ENCODE measurements around the gene ZYX. TPM values are rescaled to one million over a fixed set of nuclear protein-coding genes. Genes with fewer than 3 reads are reported as not detected.

Gene ZYX
- total RNA-seq, 1 experiment from 2014 or later, result 260 TPM

DNA sequence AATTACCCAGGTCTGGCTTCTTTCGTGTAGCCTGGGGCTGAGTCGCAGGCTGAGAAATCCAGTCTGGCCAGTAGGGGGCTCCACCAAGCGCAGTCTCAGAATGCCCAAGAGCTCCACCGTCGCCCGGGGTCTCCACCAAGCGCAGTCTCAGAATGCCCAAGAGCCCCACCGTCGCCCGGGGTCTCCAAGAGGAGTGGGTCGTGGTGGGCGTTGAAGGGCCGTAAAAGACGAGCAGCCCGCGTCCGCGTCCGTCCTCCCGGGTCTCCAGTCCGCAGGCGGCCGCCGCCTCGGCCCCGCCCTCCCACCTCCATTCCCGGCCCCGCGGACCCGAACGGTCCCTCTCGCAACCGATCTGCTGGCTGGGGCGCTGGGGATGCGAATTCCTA is 892 bp upstream of the ZYX start:
- DNase-seq (ENCODE audit: unreplicated experiment), result peak; percentile 80
- Mint-ChIP-seq H3K4me3 (ENCODE audit: unreplicated experiment) (peak overlapping the region; percentile 77), H3K9me3 (ENCODE audit: unreplicated experiment) (no peaks in the 10 kb centered on the region), H3K27ac (ENCODE audit: low read depth, unreplicated experiment) (peak overlapping the region; percentile 88), H3K36me3 (ENCODE audit: insufficient read depth, unreplicated experiment) (peaks cover 22% of the 10 kb centered on the region), H3K4me1 (ENCODE audit: insufficient read depth, unreplicated experiment) (peaks cover 32% of the 10 kb centered on the region), H3K27me3 (ENCODE audit: insufficient read depth, unreplicated experiment) (no peaks in the 10 kb centered on the region)
- BruUV-seq (replicated peaks), result no TSS peak
- ChIA-PET CTCF (interaction anchor here (0.6 to 3.5 kb wide), 27 partner anchors 9 to 1350 kb away, joined by 3 to 31 read pairs (median 5); partner anchors contain the start of genes EPHA1 and GSTK1), POLR2A (interaction anchor here (0.5 to 1.7 kb wide), 20 partner anchors 8 to 822 kb away, joined by 3 to 18 read pairs (median 4); partner anchors contain the start of genes CASP2 and GSTK1)
- TF ChIP-seq, protein P1, sequence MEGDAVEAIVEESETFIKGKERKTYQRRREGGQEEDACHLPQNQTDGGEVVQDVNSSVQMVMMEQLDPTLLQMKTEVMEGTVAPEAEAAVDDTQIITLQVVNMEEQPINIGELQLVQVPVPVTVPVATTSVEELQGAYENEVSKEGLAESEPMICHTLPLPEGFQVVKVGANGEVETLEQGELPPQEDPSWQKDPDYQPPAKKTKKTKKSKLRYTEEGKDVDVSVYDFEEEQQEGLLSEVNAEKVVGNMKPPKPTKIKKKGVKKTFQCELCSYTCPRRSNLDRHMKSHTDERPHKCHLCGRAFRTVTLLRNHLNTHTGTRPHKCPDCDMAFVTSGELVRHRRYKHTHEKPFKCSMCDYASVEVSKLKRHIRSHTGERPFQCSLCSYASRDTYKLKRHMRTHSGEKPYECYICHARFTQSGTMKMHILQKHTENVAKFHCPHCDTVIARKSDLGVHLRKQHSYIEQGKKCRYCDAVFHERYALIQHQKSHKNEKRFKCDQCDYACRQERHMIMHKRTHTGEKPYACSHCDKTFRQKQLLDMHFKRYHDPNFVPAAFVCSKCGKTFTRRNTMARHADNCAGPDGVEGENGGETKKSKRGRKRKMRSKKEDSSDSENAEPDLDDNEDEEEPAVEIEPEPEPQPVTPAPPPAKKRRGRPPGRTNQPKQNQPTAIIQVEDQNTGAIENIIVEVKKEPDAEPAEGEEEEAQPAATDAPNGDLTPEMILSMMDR (IDR thresholded peaks at IDR 0.05; ENCODE audit: unreplicated experiment), result peak; percentile 71
- intact Hi-C loops (cut with micrococcal nuclease), result loop anchor here (1.0 to 5.0 kb wide), 5 partner anchors 36 to 522 kb away; partner anchors contain the start of genes CASP2 and TCAF1

DNA sequence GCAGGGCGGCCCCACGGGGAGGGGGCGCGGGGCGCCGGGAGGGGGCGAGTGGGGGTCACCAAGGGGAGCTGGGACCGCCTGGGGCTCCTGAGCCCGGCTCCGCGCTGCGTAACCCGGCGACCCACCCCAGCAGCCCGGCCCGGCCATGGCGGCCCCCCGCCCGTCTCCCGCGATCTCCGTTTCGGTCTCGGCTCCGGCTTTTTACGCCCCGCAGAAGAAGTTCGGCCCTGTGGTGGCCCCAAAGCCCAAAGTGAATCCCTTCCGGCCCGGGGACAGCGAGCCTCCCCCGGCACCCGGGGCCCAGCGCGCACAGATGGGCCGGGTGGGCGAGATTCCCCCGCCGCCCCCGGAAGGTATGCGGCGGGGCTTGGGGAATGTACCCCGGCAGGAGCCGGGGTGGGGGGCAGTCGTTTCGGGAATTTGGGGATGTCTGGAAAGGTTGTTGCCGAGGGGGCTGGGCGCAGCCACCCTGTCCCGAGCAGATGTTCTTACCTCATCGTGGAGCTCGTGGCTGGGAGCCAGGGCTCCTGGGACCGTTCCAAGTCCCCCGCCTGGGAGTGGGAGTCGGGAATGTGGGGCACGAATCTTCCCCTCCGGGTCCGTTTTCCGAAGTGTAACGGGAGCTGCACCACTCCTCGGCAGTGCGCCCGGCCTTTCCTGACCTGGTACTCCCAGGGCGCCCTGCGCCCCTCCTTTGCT is 431 bp downstream of the ZYX start:
- ChIA-PET POLR2A (interaction anchor here (0.6 to 1.6 kb wide), 12 partner anchors 9 to 118 kb away, joined by 3 to 8 read pairs (median 4); partner anchors contain the start of gene GSTK1), CTCF (interaction anchor here (0.7 to 3.5 kb wide), 3 partner anchors 12 to 118 kb away, joined by 3 to 31 read pairs (median 14); partner anchors contain the start of gene GSTK1)
- DNase-seq (ENCODE audit: unreplicated experiment), result peak; percentile 85
- H3K4me3 Mint-ChIP-seq (ENCODE audit: unreplicated experiment), result peak overlapping the region; percentile 77
- intact Hi-C loops (cut with micrococcal nuclease), result loop anchor here (2.0 to 5.0 kb wide), 4 partner anchors 61 to 521 kb away; partner anchors contain the start of genes CASP2 and TCAF1
- H3K27me3 Mint-ChIP-seq (ENCODE audit: insufficient read depth, unreplicated experiment), result no peaks in the 10 kb centered on the region
- H3K36me3 Mint-ChIP-seq (ENCODE audit: insufficient read depth, unreplicated experiment), result peaks cover 16% of the 10 kb centered on the region
- H3K27ac Mint-ChIP-seq (ENCODE audit: low read depth, unreplicated experiment), result peak overlapping the region; percentile 88
- H3K4me1 Mint-ChIP-seq (ENCODE audit: insufficient read depth, unreplicated experiment), result peaks cover 30% of the 10 kb centered on the region
- TF ChIP-seq, protein P1 (IDR thresholded peaks at IDR 0.05; ENCODE audit: unreplicated experiment), result no peak
- H3K9me3 Mint-ChIP-seq (ENCODE audit: unreplicated experiment), result no peaks in the 10 kb centered on the region
- no TSS peak for BruUV-seq (replicated peaks)

DNA sequence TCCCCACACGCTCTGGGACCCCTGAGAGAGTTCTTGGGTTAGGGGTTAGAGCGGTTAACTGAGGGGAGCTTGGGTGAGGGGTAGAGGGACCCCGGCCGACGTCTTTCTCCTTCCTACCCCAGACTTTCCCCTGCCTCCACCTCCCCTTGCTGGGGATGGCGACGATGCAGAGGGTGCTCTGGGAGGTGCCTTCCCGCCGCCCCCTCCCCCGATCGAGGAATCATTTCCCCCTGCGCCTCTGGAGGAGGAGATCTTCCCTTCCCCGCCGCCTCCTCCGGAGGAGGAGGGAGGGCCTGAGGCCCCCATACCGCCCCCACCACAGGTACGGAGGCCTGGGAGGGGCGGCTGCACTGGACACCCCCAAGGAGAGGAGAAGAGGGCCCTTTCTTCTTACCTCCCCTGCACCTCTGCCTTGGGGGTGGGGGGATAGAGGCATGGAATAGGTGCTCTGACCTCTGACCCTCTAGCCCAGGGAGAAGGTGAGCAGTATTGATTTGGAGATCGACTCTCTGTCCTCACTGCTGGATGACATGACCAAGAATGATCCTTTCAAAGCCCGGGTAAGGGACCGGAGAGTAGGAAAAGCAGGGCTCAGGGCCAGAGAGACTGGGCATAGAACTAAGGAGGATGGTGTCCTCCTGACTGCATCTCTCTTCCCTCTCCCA is 1.1 kb downstream of the ZYX start:
- Mint-ChIP-seq H3K9me3 (ENCODE audit: unreplicated experiment) (no peaks in the 10 kb centered on the region), H3K27me3 (ENCODE audit: insufficient read depth, unreplicated experiment) (no peaks in the 10 kb centered on the region), H3K4me1 (ENCODE audit: insufficient read depth, unreplicated experiment) (peaks cover 30% of the 10 kb centered on the region), H3K36me3 (ENCODE audit: insufficient read depth, unreplicated experiment) (peaks cover 16% of the 10 kb centered on the region), H3K4me3 (ENCODE audit: unreplicated experiment) (peak overlapping the region; percentile 77), H3K27ac (ENCODE audit: low read depth, unreplicated experiment) (peak overlapping the region; percentile 29)
- TF ChIP-seq, protein P1 (IDR thresholded peaks at IDR 0.05; ENCODE audit: unreplicated experiment), result no peak
- no peak for DNase-seq (ENCODE audit: unreplicated experiment)
- ChIA-PET CTCF (interaction anchor here (0.6 to 3.5 kb wide), 5 partner anchors 13 to 148 kb away, joined by 3 to 31 read pairs (median 3); no protein-coding TSS in a partner anchor), POLR2A (interaction anchor here (0.6 to 1.6 kb wide), 11 partner anchors 8 to 119 kb away, joined by 3 to 8 read pairs (median 4); partner anchors contain the start of gene GSTK1)
- BruUV-seq (replicated peaks), result TSS peak; percentile 46
- intact Hi-C loops (cut with micrococcal nuclease), result loop anchor here (5.0 kb wide), 1 partner anchor 520 kb away; the partner anchor contains the start of gene TCAF1

All from MCF 10A (cell line).